ENCODE data around the gene GPR137B.

GRCh38 chr1:236161230-236161629, 18.9 kb downstream of the GPR137B start:
- no peak for TF ChIP-seq REST (IDR thresholded peaks at IDR 0.05; ENCODE audit: borderline replicate concordance in 1 of 2, low read depth in 1 of 2, low read length in 2 of 2)
- TF ChIP-seq POLR2AphosphoS2 (IDR thresholded peaks at IDR 0.05; ENCODE audit: low read depth, low read length) = no peak
- no peak for TF ChIP-seq ZFP37 (CRISPR knock-in tag; IDR thresholded peaks at IDR 0.05; ENCODE audit: borderline replicate concordance)
- no peak for TF ChIP-seq ZNF12 (CRISPR knock-in tag; IDR thresholded peaks at IDR 0.05)
- TF ChIP-seq ZNF772 (CRISPR knock-in tag; IDR thresholded peaks at IDR 0.05) = no peak

All from HepG2 (cell line).